Neuronal stem cell (in vitro differentiated cells): ENCODE measurements around the gene NMT1.

ENCODE experiments used
- DNase-seq: peaks from one replicate; pipeline ENCODE4 v3.0.0-alpha.2; 2013; ENCODE audit warnings: low spot score
- H2AFZ ChIP-seq: one replicate; pipeline ENCODE4 v1.6.1; 2013; ENCODE audit warnings: mild to moderate bottlenecking, low read length, inconsistent platforms
- H2AK5ac ChIP-seq: 2 replicates; pipeline ENCODE4 v1.6.1; 2013; ENCODE audit warnings: low read depth, mild to moderate bottlenecking, inconsistent platforms, low read length, moderate library complexity, mixed read lengths
- H2BK120ac ChIP-seq: 2 replicates; pipeline ENCODE4 v1.6.1; 2013; ENCODE audit warnings: low read depth, mild to moderate bottlenecking, inconsistent platforms, low read length, moderate library complexity, mixed read lengths
- H2BK12ac ChIP-seq: one replicate; pipeline ENCODE4 v1.6.1; 2013; ENCODE audit warnings: low read length, inconsistent platforms
- H2BK15ac ChIP-seq: 2 replicates; pipeline ENCODE4 v1.6.1; 2013; ENCODE audit warnings: mild to moderate bottlenecking, low read length, inconsistent platforms, mixed read lengths
- H2BK5ac ChIP-seq: one replicate; pipeline ENCODE4 v1.6.1; 2013; ENCODE audit warnings: inconsistent platforms, mild to moderate bottlenecking, low read length, moderate library complexity
- H3K14ac ChIP-seq: one replicate; pipeline ENCODE4 v1.6.1; 2013; ENCODE audit warnings: low read length, inconsistent platforms
- H3K18ac ChIP-seq: 2 replicates; pipeline ENCODE4 v1.6.1; 2013; ENCODE audit warnings: low read length, inconsistent platforms
- H3K23ac ChIP-seq: 2 replicates; pipeline ENCODE4 v1.6.1; 2013; ENCODE audit warnings: low read depth, mild to moderate bottlenecking, mixed read lengths, low read length, inconsistent platforms; ENCODE audit not compliant: poor library complexity
- H3K27ac ChIP-seq: replicated peaks from 3 replicates; pipeline ENCODE4 v1.5.1; 2013; ENCODE audit warnings: low read length, inconsistent platforms
- H3K27me3 ChIP-seq, 3 experiments: 2 replicates each; pipeline ENCODE4 v1.6.1; 2013; ENCODE audit warnings: low read length in 3 of 3, mild to moderate bottlenecking in 2 of 3, inconsistent platforms in 1 of 3, low read depth in 1 of 3, mixed read lengths in 1 of 3, moderate library complexity in 1 of 3; ENCODE audit not compliant: control insufficient read depth in 3 of 3, insufficient read depth in 3 of 3
- H3K36me3 ChIP-seq, 2 donors: replicated peaks in 1 of 2; 2 replicates each; pipeline ENCODE4 v1.6.1; 2013; ENCODE audit warnings: low read length in 2 of 2; ENCODE audit not compliant: control insufficient read depth in 2 of 2, insufficient read depth in 2 of 2
- H3K4ac ChIP-seq: 2 replicates; pipeline ENCODE4 v1.6.1; 2013; ENCODE audit warnings: inconsistent platforms, mild to moderate bottlenecking, low read length, moderate library complexity
- H3K4me1 ChIP-seq, 2 donors: 1 replicate in 1 of 2; 2 replicates in 1 of 2; pipeline ENCODE4 v1.6.1; 2013; ENCODE audit warnings: low read length in 2 of 2, low read depth in 1 of 2; ENCODE audit not compliant: control insufficient read depth in 2 of 2, insufficient read depth in 1 of 2
- H3K4me2 ChIP-seq: one replicate; pipeline ENCODE4 v1.6.1; 2013; ENCODE audit warnings: mild to moderate bottlenecking, low read length, inconsistent platforms; ENCODE audit not compliant: insufficient read depth, poor library complexity, severe bottlenecking
- H3K4me3 ChIP-seq, 2 donors: 2 replicates each; pipeline ENCODE4 v1.5.1; 2013; ENCODE audit warnings: low read length in 2 of 2, mild to moderate bottlenecking in 2 of 2, inconsistent platforms in 1 of 2, moderate library complexity in 1 of 2
- H3K79me1 ChIP-seq: one replicate; pipeline ENCODE4 v1.6.1; 2013; ENCODE audit warnings: low read depth, mild to moderate bottlenecking, inconsistent platforms, low read length, moderate library complexity
- H3K9ac ChIP-seq: one replicate; pipeline ENCODE4 v1.6.1; 2013; ENCODE audit warnings: mild to moderate bottlenecking, low read depth, low read length, inconsistent platforms; ENCODE audit not compliant: poor library complexity
- H3K9me3 ChIP-seq, 2 donors: replicated peaks in 1 of 2; 2 replicates each; pipeline versions ENCODE3 to v1.6.1; 2013; ENCODE audit warnings: low read length in 2 of 2, mild to moderate bottlenecking in 2 of 2, inconsistent platforms in 1 of 2, low read depth in 1 of 2, mixed read lengths in 1 of 2, moderate library complexity in 1 of 2; ENCODE audit not compliant: control insufficient read depth in 2 of 2, insufficient read depth in 1 of 2
- H4K8ac ChIP-seq: one replicate; pipeline ENCODE4 v1.6.1; 2013; ENCODE audit warnings: low read depth, mild to moderate bottlenecking, inconsistent platforms, low read length, moderate library complexity
- H4K91ac ChIP-seq: one replicate; pipeline ENCODE4 v1.6.1; 2013; ENCODE audit warnings: low read length, low read depth, mild to moderate bottlenecking, inconsistent platforms; ENCODE audit not compliant: poor library complexity
- WGBS, 2 donors: extraction: QIAGEN DNeasy Blood & Tissue Kit; methylation state at CpG; one replicate each; pipeline ENCODE4 v1.1.7; 2013; ENCODE audit warnings: missing lambda C conversion rate in 2 of 2, mixed read lengths in 1 of 2; ENCODE audit not compliant: insufficient read length in 2 of 2, insufficient replicate concordance in 1 of 2; ENCODE audit errors: extremely low coverage in 2 of 2; 5-methylcytosine and 5-hydroxymethylcytosine counted together

Gene NMT1

GRCh38 chr17:45146166-45146565 is 85.0 kb downstream of the NMT1 start:
- no peak overlapping the region for H3K4me2 ChIP-seq
- no peak overlapping the region for H2BK12ac ChIP-seq
- H4K91ac ChIP-seq, result no peak overlapping the region
- peaks cover 13 to 14% of the 10 kb centered on the region in 2 donors for H3K4me1 ChIP-seq
- H3K14ac ChIP-seq, result no peak overlapping the region
- H3K9ac ChIP-seq, result no peak overlapping the region
- no peak overlapping the region for H2BK5ac ChIP-seq
- WGBS, 2 donors, result no CpG with 5 or more reads among the region's 10 CpGs
- H3K18ac ChIP-seq, result no peak overlapping the region
- H3K4ac ChIP-seq, result no peak overlapping the region
- peaks cover 0 to 4% of the 10 kb centered on the region in 2 donors for H3K36me3 ChIP-seq
- H2BK15ac ChIP-seq, result no peak overlapping the region
- H2BK120ac ChIP-seq, result no peak overlapping the region
- H3K27me3 ChIP-seq, result no peaks in the 10 kb centered on the region
- H3K23ac ChIP-seq, result no peak overlapping the region
- peaks cover 6% of the 10 kb centered on the region for H3K79me1 ChIP-seq
- H2AK5ac ChIP-seq, result peak overlapping the region; percentile 15
- no peak for DNase-seq
- H3K9me3 ChIP-seq, result no peaks in the 10 kb centered on the region
- H2AFZ ChIP-seq, result no peak overlapping the region
- H3K4me3 ChIP-seq, result peak overlapping the region in 1 of 2 donors; percentile 2
- H4K8ac ChIP-seq, result no peak overlapping the region
- H3K27ac ChIP-seq, result no peak overlapping the region

DNA sequence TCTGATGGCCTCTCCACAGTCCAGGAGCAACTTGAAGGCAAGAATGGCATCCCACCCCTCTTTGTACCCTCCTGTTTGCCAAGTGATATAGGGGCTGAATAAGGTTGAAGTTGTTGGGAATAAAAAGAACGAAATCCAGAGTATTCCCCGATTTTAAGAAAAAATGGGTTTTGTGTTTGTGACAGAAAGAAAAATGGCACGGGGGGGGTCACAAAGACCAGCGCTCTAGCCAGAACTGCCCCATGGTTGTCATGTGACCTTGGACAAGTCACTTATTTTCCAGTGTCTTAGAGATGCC is 85.4 kb downstream of the NMT1 start:
- Histone ChIP-seq H3K79me1 (peaks cover 6% of the 10 kb centered on the region), H3K27ac (no peak overlapping the region), H3K14ac (no peak overlapping the region), H2AK5ac (peak overlapping the region; percentile 15), H3K4me2 (no peak overlapping the region), H3K4me1 (peaks cover 14 to 17% of the 10 kb centered on the region in 2 donors), H3K4me3 (peak overlapping the region; percentile 72 to 76), H2AFZ (no peak overlapping the region), H3K4ac (no peak overlapping the region), H4K8ac (no peak overlapping the region), H3K27me3 (no peaks in the 10 kb centered on the region), H4K91ac (no peak overlapping the region), H2BK5ac (no peak overlapping the region), H2BK120ac (no peak overlapping the region), H3K18ac (no peak overlapping the region), H2BK12ac (no peak overlapping the region), H3K36me3 (peaks cover 0 to 4% of the 10 kb centered on the region in 2 donors), H3K9ac (no peak overlapping the region), H3K23ac (no peak overlapping the region), H2BK15ac (no peak overlapping the region), H3K9me3 (no peaks in the 10 kb centered on the region)
- no CpG with 5 or more reads among the region's 4 CpGs for WGBS, 2 donors
- no peak for DNase-seq

DNA sequence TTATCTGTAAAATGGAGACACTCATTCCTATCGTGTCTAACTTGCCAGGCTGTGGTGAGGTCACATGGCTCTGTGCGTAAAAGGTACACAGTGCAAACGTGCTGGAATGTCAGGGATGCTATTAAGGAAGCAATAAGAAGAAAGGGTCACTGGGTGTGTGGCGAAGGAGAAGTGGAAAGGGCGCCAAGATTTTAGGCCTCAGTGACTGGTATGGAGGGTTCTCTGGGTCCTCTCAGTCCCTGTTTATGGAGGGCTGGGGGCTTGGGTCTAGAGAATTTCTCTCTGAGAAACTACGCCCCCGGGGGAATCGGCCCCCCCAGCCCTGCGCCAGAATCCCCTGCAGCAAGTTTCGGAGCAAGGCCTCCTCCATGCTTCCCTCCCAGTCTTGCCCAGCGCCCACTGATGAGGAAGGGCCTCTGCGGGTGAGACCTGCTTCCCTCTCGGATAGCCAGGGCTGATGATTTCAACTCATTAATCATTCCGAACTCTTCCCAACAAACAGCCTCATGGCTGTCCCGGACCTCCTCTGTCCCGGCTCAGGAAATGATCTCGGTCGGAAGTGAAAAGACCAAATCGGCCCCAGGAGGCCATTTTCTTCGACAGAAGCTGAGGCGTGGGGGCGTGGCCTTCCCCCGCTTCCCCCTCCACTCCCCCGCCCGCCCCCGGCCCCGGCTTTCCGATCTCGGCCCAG is 85.9 kb downstream of the NMT1 start:
- H3K27me3 ChIP-seq, result no peaks in the 10 kb centered on the region
- DNase-seq, result peak; percentile 80

GRCh38 chr17:45147581-45148182 is 86.6 kb downstream of the NMT1 start:
- no peak overlapping the region for H4K8ac ChIP-seq
- peak overlapping the region; percentile 96 for H3K27ac ChIP-seq
- no peak overlapping the region for H2AK5ac ChIP-seq
- peak overlapping the region; percentile 86 for H3K9ac ChIP-seq
- no peak overlapping the region for H3K4ac ChIP-seq
- peak overlapping the region; percentile 98 for H3K18ac ChIP-seq
- H3K27me3 ChIP-seq, result no peaks in the 10 kb centered on the region
- H3K4me2 ChIP-seq, result peak overlapping the region; percentile 59
- no CpG with 5 or more reads among the region's 38 CpGs for WGBS, 2 donors
- peaks cover 14 to 19% of the 10 kb centered on the region in 2 donors for H3K4me1 ChIP-seq
- H2BK120ac ChIP-seq, result no peak overlapping the region
- no peak overlapping the region for H2BK5ac ChIP-seq
- H3K4me3 ChIP-seq, result peak overlapping the region; percentile 72 to 80
- peak overlapping the region; percentile 81 for H3K23ac ChIP-seq
- no peak overlapping the region for H4K91ac ChIP-seq
- peaks cover 0 to 4% of the 10 kb centered on the region in 2 donors for H3K36me3 ChIP-seq
- H3K79me1 ChIP-seq, result peaks cover 6% of the 10 kb centered on the region
- H3K9me3 ChIP-seq, result no peaks in the 10 kb centered on the region
- DNase-seq, result peak; percentile 91
- no peak overlapping the region for H2BK15ac ChIP-seq
- no peak overlapping the region for H2BK12ac ChIP-seq
- H2AFZ ChIP-seq, result peak overlapping the region; percentile 84
- no peak overlapping the region for H3K14ac ChIP-seq

More for the DNA sequence above, 85.9 kb downstream of the NMT1 start:
- Histone ChIP-seq H2BK120ac (no peak overlapping the region), H4K91ac (peak overlapping the region; percentile 73), H2AFZ (peak overlapping the region; percentile 84), H3K79me1 (peaks cover 6% of the 10 kb centered on the region), H3K23ac (peak overlapping the region; percentile 81), H3K27ac (peak overlapping the region; percentile 96), H3K4me2 (peak overlapping the region; percentile 82), H2BK5ac (no peak overlapping the region), H3K36me3 (peaks cover 0 to 4% of the 10 kb centered on the region in 2 donors), H3K4me3 (peak overlapping the region; percentile 72 to 80), H2BK12ac (no peak overlapping the region), H3K4ac (no peak overlapping the region), H4K8ac (no peak overlapping the region), H3K9me3 (no peaks in the 10 kb centered on the region), H2BK15ac (no peak overlapping the region), H2AK5ac (peak overlapping the region; percentile 57), H3K18ac (peak overlapping the region; percentile 98), H3K9ac (peak overlapping the region; percentile 75), H3K14ac (peak overlapping the region; percentile 9), H3K4me1 (peaks cover 14 to 19% of the 10 kb centered on the region in 2 donors)
- WGBS, 2 donors, result no CpG with 5 or more reads among the region's 29 CpGs
